ENCODE data around the gene SLK. TPM values are rescaled to one million over a fixed set of nuclear protein-coding genes. Genes with fewer than 3 reads are reported as not detected.

Gene SLK
- total and polyA plus RNA-seq, 2 of the 4 experiments (the other 2 are of a cell fraction): 8.1 to 21.5 TPM

DNA sequence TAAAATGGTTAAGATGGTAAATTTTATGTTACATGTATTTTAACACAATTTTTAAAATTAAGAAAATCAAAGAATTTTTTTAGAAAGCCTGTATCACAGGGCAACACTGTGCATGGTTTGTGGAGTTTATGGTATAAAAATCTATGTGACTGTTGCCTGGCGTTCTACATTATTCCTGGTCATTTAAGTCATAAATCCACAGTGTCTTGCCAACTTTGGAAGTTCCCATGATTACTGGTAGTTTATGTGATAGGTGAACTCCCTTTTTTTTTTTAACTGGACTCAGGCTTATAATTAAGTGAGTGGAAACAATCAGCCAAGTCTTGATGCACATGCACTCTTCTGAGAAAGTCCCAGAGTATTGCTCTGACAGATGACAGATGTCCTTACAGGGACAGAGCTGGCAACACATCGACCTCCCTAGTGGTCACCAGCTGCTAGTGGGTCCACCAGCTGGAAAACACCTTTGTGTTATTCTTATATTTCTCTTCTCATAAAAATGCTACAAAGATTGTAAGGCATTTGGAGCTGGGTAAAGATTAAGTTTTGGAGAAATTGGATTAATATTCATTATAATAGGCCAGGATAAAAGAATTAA is 40.1 kb upstream of the SLK start:
- Histone ChIP-seq H3K9ac (ENCODE audit: low read depth, low read length) (no peak overlapping the region), H3K4ac (ENCODE audit: low read depth, low read length) (no peak overlapping the region), H3K4me1 (ENCODE audit: control insufficient read depth, insufficient read depth, low read length) (no peaks in the 10 kb centered on the region), H4K20me1 (ENCODE audit: insufficient read depth, low read length) (no peaks in the 10 kb centered on the region), H3K79me1 (ENCODE audit: low read depth in 1 of 2, low read length in 2 of 2) (no peaks in the 10 kb centered on the region), H2AK5ac (ENCODE audit: low read depth, low read length) (no peak overlapping the region), H2AK9ac (replicated peaks; ENCODE audit: low read depth, low read length, poor library complexity) (no peak overlapping the region), H2BK5ac (ENCODE audit: low read depth, low read length, poor library complexity, severe bottlenecking) (no peak overlapping the region), H3K4me2 (ENCODE audit: low read depth, low read length) (no peak overlapping the region), H2BK20ac (ENCODE audit: low read depth, low read length) (no peak overlapping the region), H4K91ac (ENCODE audit: insufficient read depth, low read depth, low read length) (no peak overlapping the region), H3K36me3 (ENCODE audit: control insufficient read depth, insufficient read depth, low read length) (no peaks in the 10 kb centered on the region), H3K18ac (ENCODE audit: low read depth, low read length) (no peak overlapping the region), H4K5ac (ENCODE audit: low read depth, low read length) (no peak overlapping the region), H2BK120ac (ENCODE audit: low read depth, low read length) (no peak overlapping the region), H3K4me3 (ENCODE audit: insufficient read depth, low read depth, low read length) (no peak overlapping the region), H2BK15ac (ENCODE audit: low read depth, low read length) (no peak overlapping the region), H2AFZ (replicated peaks; ENCODE audit: low read length, poor library complexity) (no peak overlapping the region), H3K9me1 (ENCODE audit: insufficient read depth, low read length) (no peaks in the 10 kb centered on the region), H4K8ac (ENCODE audit: low read depth in 2 of 2, low read length in 2 of 2) (no peak overlapping the region), H3K27ac (ENCODE audit: insufficient read depth, low read length) (no peak overlapping the region), H3K9me3 (ENCODE audit: control insufficient read depth, insufficient read depth, low read length) (no peaks in the 10 kb centered on the region), H3K27me3 (ENCODE audit: control insufficient read depth, insufficient read depth, low read length) (no peaks in the 10 kb centered on the region), H3K23ac (ENCODE audit: low read depth, low read length) (no peak overlapping the region), H3K56ac (ENCODE audit: extremely low read depth, insufficient read depth, low read length) (no peak overlapping the region), H3K14ac (replicated peaks; ENCODE audit: low read depth, low read length) (no peak overlapping the region)
- ATAC-seq (ENCODE audit: low read depth): no peak
- no peak for DNase-seq
- ChIA-PET CTCF (no interaction called here), POLR2A (ENCODE audit: unreplicated experiment) (no interaction called here)
- no peak for TF ChIP-seq RFX5 (IDR thresholded peaks at IDR 0.05; ENCODE audit: low read depth, low read length)
- intact Hi-C loops (cut with micrococcal nuclease): no loop called here
- no TSS peak for BruUV-seq (replicated peaks)
- no CpG with 5 or more reads among the region's 2 CpGs for whole genome bisulfite sequencing, 2 experiments (ENCODE audit: extremely low coverage in 2 of 2, insufficient read length in 1 of 2)
- in situ Hi-C loops (cut with MboI; ENCODE audit: low sequenced_read_pairs): no loop called here
- dilution Hi-C loops (cut with HindIII; ENCODE audit: low sequenced_read_pairs, unreplicated experiment): no loop called here

Data from IMR-90 (cell line).